Spleen (tissue), 11 donors: ENCODE data around the gene CIPC. TPM values are rescaled to one million over a fixed set of nuclear protein-coding genes. Genes with fewer than 3 reads are reported as not detected.

Source experiments
- DNase-seq: peaks from one replicate; pipeline ENCODE4 v3.0.0-alpha.2; 2020
- H3K27ac ChIP-seq, 8 donors: fragments of 200-600 bp; sonication (generic) in 7 of 8; 1 replicate in 4 of 8; 2 replicates in 4 of 8; pipeline versions ENCODE4 v1.5.0 to v1.8.0; 2016 to 2021; ENCODE audit warnings: inconsistent platforms in 4 of 8, mild to moderate bottlenecking in 4 of 8, moderate library complexity in 1 of 8
- H3K27me3 ChIP-seq, 7 donors: fragments of 200-600 bp; sonication (generic) in 6 of 7; replicated peaks in 1 of 7; 1 replicate in 4 of 7; 2 replicates in 3 of 7; pipeline versions ENCODE4 v1.5.0 to v1.8.0; 2016 to 2021; ENCODE audit warnings: inconsistent platforms in 3 of 7, mild to moderate bottlenecking in 1 of 7
- H3K36me3 ChIP-seq, 6 donors: fragments of 200-600 bp; sonication (generic) in 5 of 6; 1 replicate in 4 of 6; 2 replicates in 2 of 6; pipeline versions ENCODE4 v1.5.0 to v1.8.0; 2016 to 2021; ENCODE audit warnings: inconsistent platforms in 2 of 6
- H3K4me1 ChIP-seq, 6 donors: fragments of 200-600 bp; sonication (generic) in 5 of 6; 1 replicate in 3 of 6; 2 replicates in 3 of 6; pipeline versions ENCODE4 v1.5.0 to v1.8.0; 2016 to 2021; ENCODE audit warnings: inconsistent platforms in 3 of 6
- H3K4me3 ChIP-seq, 8 donors: fragments of 200-600 bp; sonication (generic) in 7 of 8; 1 replicate in 4 of 8; 2 replicates in 4 of 8; pipeline versions ENCODE4 v1.5.0 to v1.8.0; 2016 to 2021; ENCODE audit warnings: inconsistent platforms in 4 of 8, mild to moderate bottlenecking in 4 of 8, moderate library complexity in 2 of 8
- H3K9me3 ChIP-seq, 8 donors: fragments of 200-600 bp; sonication (generic) in 7 of 8; 1 replicate in 4 of 8; 2 replicates in 4 of 8; pipeline versions ENCODE4 v1.5.0 to v1.8.0; 2016 to 2021; ENCODE audit warnings: inconsistent platforms in 4 of 8
- POLR2A ChIP-seq, 3 donors: fragments of 450-650 bp; IDR thresholded peaks; one replicate each; pipeline ENCODE4 v1.5.1; 2017; ENCODE audit warnings: antibody characterized with exemption in 3 of 3, mild to moderate bottlenecking in 1 of 3
- POLR2AphosphoS5 ChIP-seq, 3 donors: sonication (generic); formaldehyde crosslinking; IDR thresholded peaks; one replicate each; pipeline ENCODE4 v1.5.1; 2017; ENCODE audit warnings: antibody characterized with exemption in 3 of 3
- WGBS, 5 donors: extraction: QIAGEN DNeasy Blood & Tissue Kit in 3 of 5; methylation state at CpG; one replicate each; pipeline versions ENCODE4 v1.1.5 to v1.1.7; 2013 to 2018; 5-methylcytosine and 5-hydroxymethylcytosine counted together
- intact Hi-C: fragments of 100-400 bp; cut with DNase I; formaldehyde crosslinking; loops from one replicate; pipeline ENCODE4 v1.15.0; 2023; ENCODE audit warnings: low total_unique reads
- polyA plus RNA-seq, 3 donors: library from polyadenylated mRNA; stranded (reverse); fragments of 200-250 nt; gene quantifications; one replicate each; pipeline ENCODE4 v1.2.1, GENCODE V29; 2013
- total RNA-seq, 7 donors: library from RNA; depleted of rRNA in 3 of 7; stranded (reverse); fragments of >200 nt in 3 of 7; fragmentation: NEBNext Ultra II Directional in 4 of 7; extraction: Animal tissue kit (Norgen Biotek cat#: 25700) in 4 of 7; gene quantifications; one replicate each; pipeline versions ENCODE4 v1.1.0 to v1.2.1, GENCODE V29; 2016 to 2021
- TF ChIP-seq, protein P1 (sequence below), 11 experiments: fragments of 200-600 bp in 7 of 11; fragments of 450-650 bp in 4 of 11; sonication (generic) in 4 of 11; IDR thresholded peaks in 8 of 11; conservative IDR thresholded peaks in 3 of 11; 1 replicate in 7 of 11; 2 replicates in 4 of 11; pipeline versions ENCODE4 v1.4.0 to v1.8.0; 2016 to 2021; ENCODE audit warnings: antibody characterized with exemption in 11 of 11, inconsistent platforms in 4 of 11, mild to moderate bottlenecking in 1 of 11
- donor health status: healthy with polysubstance abuse.
- donor health status: DM: no; HTN: no; CAD: no; lungs with moderate emphysema.
- donor health status: DM: no; HTN: no; CAD: no.
- donor health status: Bipolar disorder and iron deficiency.
- donor health status: healthy.
- donor health status: DM: no; HTN: no; CAD: no.
- donor health status: DM: yes; HTN: yes; CAD: no.

Gene CIPC
- total and polyA plus RNA-seq, 10 donors, result 4.2 to 33.8 (median 17.7) TPM

DNA sequence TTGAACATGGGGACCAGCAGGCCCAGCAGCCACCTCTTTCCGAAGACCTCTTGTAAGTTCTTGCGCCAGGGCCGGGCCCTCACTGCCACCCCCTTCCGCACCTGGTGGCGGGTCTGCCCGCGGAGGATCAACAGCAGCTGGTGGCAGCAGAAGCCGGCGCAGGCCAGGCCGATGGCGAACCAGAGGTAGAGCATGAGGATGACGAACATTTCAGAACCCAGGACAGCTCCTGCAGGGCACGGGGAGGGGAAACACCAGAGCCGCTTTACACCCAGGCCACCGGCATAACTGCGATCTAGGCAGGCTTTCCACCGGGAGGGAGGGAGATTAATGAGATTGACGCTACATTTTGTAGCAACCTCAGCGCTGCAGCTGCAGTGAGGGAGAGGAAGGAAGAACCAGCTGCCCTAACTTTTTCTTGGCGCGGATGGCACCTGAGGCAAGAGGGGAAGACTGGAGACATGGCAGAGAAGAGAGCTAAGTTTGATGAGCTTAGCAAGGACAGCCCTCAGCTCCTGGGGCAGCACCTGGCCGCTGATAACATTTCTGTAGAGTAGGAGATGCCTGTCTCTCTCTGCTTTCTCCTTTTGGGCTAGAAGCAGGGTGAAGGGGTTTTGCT is 35.8 kb downstream of the CIPC start:
- no peak overlapping the region for H3K27ac ChIP-seq
- H3K27me3 ChIP-seq, result peaks cover 0 to 83% (median 36%) of the 10 kb centered on the region in 7 donors
- H3K36me3 ChIP-seq, result no peaks in the 10 kb centered on the region
- peak; percentile 74 for DNase-seq
- 7 to 18% (median 12%) methylated on average over 20 to 22 of the region's 22 CpGs for WGBS, 5 donors
- intact Hi-C loops, result no loop called here
- TF ChIP-seq POLR2AphosphoS5 (IDR thresholded peaks at IDR 0.05), result no peak
- TF ChIP-seq, protein P1, sequence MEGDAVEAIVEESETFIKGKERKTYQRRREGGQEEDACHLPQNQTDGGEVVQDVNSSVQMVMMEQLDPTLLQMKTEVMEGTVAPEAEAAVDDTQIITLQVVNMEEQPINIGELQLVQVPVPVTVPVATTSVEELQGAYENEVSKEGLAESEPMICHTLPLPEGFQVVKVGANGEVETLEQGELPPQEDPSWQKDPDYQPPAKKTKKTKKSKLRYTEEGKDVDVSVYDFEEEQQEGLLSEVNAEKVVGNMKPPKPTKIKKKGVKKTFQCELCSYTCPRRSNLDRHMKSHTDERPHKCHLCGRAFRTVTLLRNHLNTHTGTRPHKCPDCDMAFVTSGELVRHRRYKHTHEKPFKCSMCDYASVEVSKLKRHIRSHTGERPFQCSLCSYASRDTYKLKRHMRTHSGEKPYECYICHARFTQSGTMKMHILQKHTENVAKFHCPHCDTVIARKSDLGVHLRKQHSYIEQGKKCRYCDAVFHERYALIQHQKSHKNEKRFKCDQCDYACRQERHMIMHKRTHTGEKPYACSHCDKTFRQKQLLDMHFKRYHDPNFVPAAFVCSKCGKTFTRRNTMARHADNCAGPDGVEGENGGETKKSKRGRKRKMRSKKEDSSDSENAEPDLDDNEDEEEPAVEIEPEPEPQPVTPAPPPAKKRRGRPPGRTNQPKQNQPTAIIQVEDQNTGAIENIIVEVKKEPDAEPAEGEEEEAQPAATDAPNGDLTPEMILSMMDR (IDR thresholded peaks at IDR 0.05 in 8 of 11, conservative IDR thresholded peaks at IDR 0.05 in 3 of 11), result no peak
- H3K4me3 ChIP-seq, result no peak overlapping the region
- no peaks in the 10 kb centered on the region for H3K9me3 ChIP-seq
- peaks cover 0 to 4% (median 0%) of the 10 kb centered on the region in 6 donors for H3K4me1 ChIP-seq

GRCh38 chr14:77139022-77139421 is 41.0 kb downstream of the CIPC start:
- peaks cover 3 to 100% (median 87%) of the 10 kb centered on the region in 7 donors for H3K27me3 ChIP-seq
- H3K4me3 ChIP-seq, result peak overlapping the region in 2 of 8 donors; percentile 30 to 65
- H3K36me3 ChIP-seq, result no peaks in the 10 kb centered on the region
- TF ChIP-seq, protein P1 (IDR thresholded peaks at IDR 0.05 in 8 of 11, conservative IDR thresholded peaks at IDR 0.05 in 3 of 11), result no peak
- no peak for TF ChIP-seq POLR2AphosphoS5 (IDR thresholded peaks at IDR 0.05)
- TF ChIP-seq POLR2A (IDR thresholded peaks at IDR 0.05), result no peak
- H3K4me1 ChIP-seq, result peaks cover 20 to 36% (median 29%) of the 10 kb centered on the region in 6 donors
- intact Hi-C loops, result no loop called here
- peak; percentile 51 for DNase-seq
- H3K9me3 ChIP-seq, result no peaks in the 10 kb centered on the region
- WGBS, 5 donors, result 81 to 87% (median 85%) methylated on average over 15 of the region's 15 CpGs
- no peak overlapping the region for H3K27ac ChIP-seq

GRCh38 chr14:77139540-77140358 is 41.7 kb downstream of the CIPC start:
- TF ChIP-seq POLR2AphosphoS5 (IDR thresholded peaks at IDR 0.05), result peak in 1 of 3 donors; percentile 6
- TF ChIP-seq, protein P1 (IDR thresholded peaks at IDR 0.05 in 8 of 11, conservative IDR thresholded peaks at IDR 0.05 in 3 of 11), result peak in 7 of 11 experiments; percentile 17 to 62 (median 50)
- no peak for TF ChIP-seq POLR2A (IDR thresholded peaks at IDR 0.05)
- no peaks in the 10 kb centered on the region for H3K9me3 ChIP-seq
- DNase-seq, result peak; percentile 82
- no peak overlapping the region for H3K27ac ChIP-seq
- 2 to 4% (median 3%) methylated on average over 29 to 52 of the region's 52 CpGs for WGBS, 5 donors
- intact Hi-C loops, result no loop called here
- H3K4me1 ChIP-seq, result peaks cover 20 to 36% (median 29%) of the 10 kb centered on the region in 6 donors
- H3K27me3 ChIP-seq, result peaks cover 3 to 100% (median 91%) of the 10 kb centered on the region in 7 donors
- H3K36me3 ChIP-seq, result no peaks in the 10 kb centered on the region
- H3K4me3 ChIP-seq, result peak overlapping the region in 5 of 8 donors; percentile 9 to 65 (median 30)
